GM23248 (cell line): ENCODE measurements around the gene UGT1A5.

ENCODE experiments used
- EZH2 ChIP-seq: fragments of 200-600 bp; sonication (generic); IDR thresholded peaks from 2 replicates; pipeline ENCODE4 v1.6.1; 2018; ENCODE audit warnings: antibody characterized with exemption, mild to moderate bottlenecking; ENCODE audit not compliant: insufficient read depth, poor library complexity, severe bottlenecking
- EZH2phosphoT487 ChIP-seq: fragments of 200-600 bp; sonication (generic); IDR thresholded peaks from 2 replicates; pipeline ENCODE4 v1.6.1; 2018; ENCODE audit warnings: antibody characterized with exemption, moderate library complexity, mild to moderate bottlenecking, low read depth; ENCODE audit not compliant: insufficient read depth

- no peak for TF ChIP-seq EZH2phosphoT487
- TF ChIP-seq EZH2, result no peak
Observed at GRCh38 chr2:233811087-233811486, 98.4 kb downstream of the UGT1A5 start.
